ENCODE data around the gene PARD6B. TPM values are rescaled to one million over a fixed set of nuclear protein-coding genes. Genes with fewer than 3 reads are reported as not detected.
A peak's percentile ranks its signal among the peaks of the same experiment; 100 is the strongest.

Gene PARD6B
- total and polyA plus RNA-seq, 2 of the 13 experiments (the other 11 are each of a cell fraction or from before 2014, with no cell fraction given) = 6.9 to 22.2 TPM

DNA sequence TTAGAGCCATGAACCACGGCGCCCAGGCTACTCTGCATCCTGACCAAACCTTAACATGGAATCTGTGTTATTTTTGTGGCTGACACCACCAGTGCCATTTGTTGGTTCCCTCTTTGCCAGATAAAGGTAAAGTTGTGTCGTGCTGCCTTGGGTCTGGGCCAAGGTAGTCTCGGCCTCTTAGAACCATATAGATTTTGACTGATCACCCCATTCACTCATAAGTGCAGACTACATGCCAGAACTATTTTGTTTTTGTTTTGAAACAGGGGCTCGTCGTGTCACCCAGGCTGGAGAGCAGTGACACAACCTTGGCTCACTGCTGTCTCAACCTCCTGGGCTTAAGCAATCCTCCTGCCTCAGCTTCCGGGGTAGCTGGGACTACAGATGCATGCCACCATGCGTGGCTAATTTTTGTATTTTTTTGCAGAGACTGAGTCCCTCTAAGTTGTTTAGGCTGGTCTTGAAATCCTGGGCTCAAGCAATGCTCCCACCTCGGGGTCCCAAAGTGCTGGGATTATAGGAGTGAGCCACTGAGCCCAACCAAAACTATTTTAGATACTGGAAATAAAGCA, 20.8 kb upstream of the PARD6B start (continued):
- TF ChIP-seq NFATC3 (CRISPR knock-in tag; IDR thresholded peaks at IDR 0.05) (no peak), AFF4 (CRISPR knock-in tag; IDR thresholded peaks at IDR 0.05) (no peak), MIXL1 (CRISPR knock-in tag; IDR thresholded peaks at IDR 0.05) (peak; percentile 63), CC2D1A (CRISPR knock-in tag; IDR thresholded peaks at IDR 0.05) (no peak), ZBTB42 (CRISPR knock-in tag; IDR thresholded peaks at IDR 0.05) (no peak), FOXK1 (CRISPR knock-in tag; IDR thresholded peaks at IDR 0.05; ENCODE audit: borderline replicate concordance, low read depth) (no peak), PHF8 (CRISPR knock-in tag; IDR thresholded peaks at IDR 0.05) (no peak), ZNF563 (CRISPR knock-in tag; IDR thresholded peaks at IDR 0.05) (no peak; the same call in 1 of the 2 replicates), TOE1 (CRISPR knock-in tag; IDR thresholded peaks at IDR 0.05) (no peak), ZNF670 (CRISPR knock-in tag; IDR thresholded peaks at IDR 0.05; ENCODE audit: borderline replicate concordance) (no peak), ZNF782 (CRISPR knock-in tag; IDR thresholded peaks at IDR 0.05; ENCODE audit: borderline replicate concordance) (no peak), NFE2L1 (CRISPR knock-in tag; IDR thresholded peaks at IDR 0.05; ENCODE audit: borderline replicate concordance) (no peak), ZNF143 (CRISPR knock-in tag; IDR thresholded peaks at IDR 0.05) (no peak), RAD51 (IDR thresholded peaks at IDR 0.05; ENCODE audit: borderline replicate concordance) (no peak), REPIN1 (CRISPR knock-in tag; IDR thresholded peaks at IDR 0.05; ENCODE audit: borderline replicate concordance, low read depth) (no peak), MYC (CRISPR knock-in tag; IDR thresholded peaks at IDR 0.05; ENCODE audit: borderline replicate concordance) (0 out of 2 replicates have a peak, but pooled peaks have one; percentile 28), HMG20A (CRISPR knock-in tag; IDR thresholded peaks at IDR 0.05; ENCODE audit: borderline replicate concordance) (no peak), STAT5B (CRISPR knock-in tag; IDR thresholded peaks at IDR 0.05) (no peak), GMEB1 (CRISPR knock-in tag; IDR thresholded peaks at IDR 0.05; ENCODE audit: borderline replicate concordance) (no peak)
- TF ChIP-seq, protein P1, sequence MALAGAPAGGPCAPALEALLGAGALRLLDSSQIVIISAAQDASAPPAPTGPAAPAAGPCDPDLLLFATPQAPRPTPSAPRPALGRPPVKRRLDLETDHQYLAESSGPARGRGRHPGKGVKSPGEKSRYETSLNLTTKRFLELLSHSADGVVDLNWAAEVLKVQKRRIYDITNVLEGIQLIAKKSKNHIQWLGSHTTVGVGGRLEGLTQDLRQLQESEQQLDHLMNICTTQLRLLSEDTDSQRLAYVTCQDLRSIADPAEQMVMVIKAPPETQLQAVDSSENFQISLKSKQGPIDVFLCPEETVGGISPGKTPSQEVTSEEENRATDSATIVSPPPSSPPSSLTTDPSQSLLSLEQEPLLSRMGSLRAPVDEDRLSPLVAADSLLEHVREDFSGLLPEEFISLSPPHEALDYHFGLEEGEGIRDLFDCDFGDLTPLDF (CRISPR knock-in tag; IDR thresholded peaks at IDR 0.05) = no peak
- TF ChIP-seq, protein P2, sequence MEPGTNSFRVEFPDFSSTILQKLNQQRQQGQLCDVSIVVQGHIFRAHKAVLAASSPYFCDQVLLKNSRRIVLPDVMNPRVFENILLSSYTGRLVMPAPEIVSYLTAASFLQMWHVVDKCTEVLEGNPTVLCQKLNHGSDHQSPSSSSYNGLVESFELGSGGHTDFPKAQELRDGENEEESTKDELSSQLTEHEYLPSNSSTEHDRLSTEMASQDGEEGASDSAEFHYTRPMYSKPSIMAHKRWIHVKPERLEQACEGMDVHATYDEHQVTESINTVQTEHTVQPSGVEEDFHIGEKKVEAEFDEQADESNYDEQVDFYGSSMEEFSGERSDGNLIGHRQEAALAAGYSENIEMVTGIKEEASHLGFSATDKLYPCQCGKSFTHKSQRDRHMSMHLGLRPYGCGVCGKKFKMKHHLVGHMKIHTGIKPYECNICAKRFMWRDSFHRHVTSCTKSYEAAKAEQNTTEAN (CRISPR knock-in tag; conservative IDR thresholded peaks at IDR 0.05) = no peak
- TF ChIP-seq, protein P3, sequence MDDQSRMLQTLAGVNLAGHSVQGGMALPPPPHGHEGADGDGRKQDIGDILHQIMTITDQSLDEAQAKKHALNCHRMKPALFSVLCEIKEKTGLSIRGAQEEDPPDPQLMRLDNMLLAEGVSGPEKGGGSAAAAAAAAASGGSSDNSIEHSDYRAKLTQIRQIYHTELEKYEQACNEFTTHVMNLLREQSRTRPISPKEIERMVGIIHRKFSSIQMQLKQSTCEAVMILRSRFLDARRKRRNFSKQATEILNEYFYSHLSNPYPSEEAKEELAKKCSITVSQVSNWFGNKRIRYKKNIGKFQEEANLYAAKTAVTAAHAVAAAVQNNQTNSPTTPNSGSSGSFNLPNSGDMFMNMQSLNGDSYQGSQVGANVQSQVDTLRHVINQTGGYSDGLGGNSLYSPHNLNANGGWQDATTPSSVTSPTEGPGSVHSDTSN (CRISPR knock-in tag; IDR thresholded peaks at IDR 0.05; ENCODE audit: borderline replicate concordance) = no peak

All from HepG2 (cell line).